Effector CD8-positive, alpha-beta T cell (primary cell): ENCODE results near the gene PCARE.
A peak's percentile ranks its signal among the peaks of the same experiment; 100 is the strongest.
"Not testable (repeated sequence)": the region's sequence is repeated elsewhere in the genome, so short reads cannot be mapped to it uniquely, and the experiment has no call there.

ENCODE experiments used
- DNase-seq: peaks from one replicate; lab custom pipeline; 2025; lab: John Stamatoyannopoulos, UW
- total RNA-seq, 4 experiments: gene quantifications; one replicate each; lab custom pipeline; 2026; lab: John Stamatoyannopoulos, UW

Gene PCARE
- total RNA-seq: 0 reads per million in 4 experiments

GRCh38 chr2:29074411-29074810 is at the start of gene PCARE:
Gene PCARE, minus strand, starts transcription at chr2:29074523. Its CDS starts 262 bp downstream, at chr2:29074261.
- DNase-seq: no peak

GRCh38 chr2:29123617-29124349 is 49.5 kb upstream of the PCARE start:
- no peak for DNase-seq

GRCh38 chr2:29120846-29121245 is 46.5 kb upstream of the PCARE start:
- no peak for DNase-seq

GRCh38 chr2:29119211-29119610 is 44.9 kb upstream of the PCARE start:
- DNase-seq: no peak

GRCh38 chr2:29117636-29118303 is 43.4 kb upstream of the PCARE start:
- no peak for DNase-seq

GRCh38 chr2:29115797-29116781 is 41.8 kb upstream of the PCARE start:
- peak; percentile 40 for DNase-seq

GRCh38 chr2:29114946-29115609 is 40.8 kb upstream of the PCARE start, which contains the start of gene CLIP4:
Gene CLIP4, plus strand, starts transcription at chr2:29115415. Its CDS starts 5,974 bp downstream, at chr2:29121389.
- peak; percentile 68 for DNase-seq

GRCh38 chr2:29114586-29114945 is 40.2 kb upstream of the PCARE start:
- no peak for DNase-seq

- DNase-seq: no peak
Measured at GRCh38 chr2:29113891-29114321, 39.6 kb upstream of the PCARE start.

- DNase-seq: no peak
Measured at GRCh38 chr2:29113027-29113686, 38.8 kb upstream of the PCARE start.

- no peak for DNase-seq
Measured at GRCh38 chr2:29112379-29112778, 38.1 kb upstream of the PCARE start.

GRCh38 chr2:29110916-29111535 is 36.7 kb upstream of the PCARE start:
- DNase-seq: no peak

- no peak for DNase-seq
Measured at GRCh38 chr2:29109246-29109645, 34.9 kb upstream of the PCARE start.

GRCh38 chr2:29108225-29108624 is 33.9 kb upstream of the PCARE start:
- no peak for DNase-seq

GRCh38 chr2:29107547-29107946 is 33.2 kb upstream of the PCARE start:
- not testable (repeated sequence) for DNase-seq

- DNase-seq: no peak
Measured at GRCh38 chr2:29106980-29107388, 32.7 kb upstream of the PCARE start.

- DNase-seq: no peak
Measured at GRCh38 chr2:29106256-29106655, 31.9 kb upstream of the PCARE start.

- DNase-seq: no peak
Measured at GRCh38 chr2:29105375-29105774, 31.1 kb upstream of the PCARE start.

- DNase-seq: no peak
Measured at GRCh38 chr2:29104688-29105087, 30.4 kb upstream of the PCARE start.

- no peak for DNase-seq
Measured at GRCh38 chr2:29100564-29100963, 26.2 kb upstream of the PCARE start.

- DNase-seq: no peak
Measured at GRCh38 chr2:29097569-29097968, 23.2 kb upstream of the PCARE start.
